Measurements from ENCODE around the gene CTSS. TPM values are rescaled to one million over a fixed set of nuclear protein-coding genes. Genes with fewer than 3 reads are reported as not detected.

CTSS gene
- total RNA-seq, 2 donors from 2014 or later, result 11.3 to 24.6 TPM

DNA sequence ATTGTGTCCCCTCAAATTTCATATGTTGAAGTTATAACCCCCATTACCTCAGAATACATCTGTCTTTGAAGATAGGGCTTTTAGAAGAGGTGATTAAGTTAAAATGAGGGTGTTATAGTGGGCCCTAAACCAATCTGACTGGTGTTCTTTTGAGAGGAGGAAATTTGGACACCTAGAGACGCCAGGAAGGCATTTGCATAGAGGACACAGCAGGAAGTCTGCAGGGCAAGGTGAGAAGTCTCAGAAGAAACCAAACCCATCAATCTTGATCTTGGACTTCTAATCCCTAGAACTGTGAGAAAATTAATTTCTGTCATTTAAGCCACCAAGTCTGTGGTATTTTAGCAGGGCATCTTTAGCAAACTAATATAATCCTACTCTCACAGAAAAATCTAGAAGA is 81.7 kb downstream of the CTSS start:
- 87% methylated on average over 1 of the region's 1 CpG for WGBS
- intact Hi-C loops (cut with DNase I), result no loop called here

More for the DNA sequence above, 81.7 kb downstream of the CTSS start:
- no peak overlapping the region for H3K4me3 ChIP-seq
- TF ChIP-seq, protein P1, sequence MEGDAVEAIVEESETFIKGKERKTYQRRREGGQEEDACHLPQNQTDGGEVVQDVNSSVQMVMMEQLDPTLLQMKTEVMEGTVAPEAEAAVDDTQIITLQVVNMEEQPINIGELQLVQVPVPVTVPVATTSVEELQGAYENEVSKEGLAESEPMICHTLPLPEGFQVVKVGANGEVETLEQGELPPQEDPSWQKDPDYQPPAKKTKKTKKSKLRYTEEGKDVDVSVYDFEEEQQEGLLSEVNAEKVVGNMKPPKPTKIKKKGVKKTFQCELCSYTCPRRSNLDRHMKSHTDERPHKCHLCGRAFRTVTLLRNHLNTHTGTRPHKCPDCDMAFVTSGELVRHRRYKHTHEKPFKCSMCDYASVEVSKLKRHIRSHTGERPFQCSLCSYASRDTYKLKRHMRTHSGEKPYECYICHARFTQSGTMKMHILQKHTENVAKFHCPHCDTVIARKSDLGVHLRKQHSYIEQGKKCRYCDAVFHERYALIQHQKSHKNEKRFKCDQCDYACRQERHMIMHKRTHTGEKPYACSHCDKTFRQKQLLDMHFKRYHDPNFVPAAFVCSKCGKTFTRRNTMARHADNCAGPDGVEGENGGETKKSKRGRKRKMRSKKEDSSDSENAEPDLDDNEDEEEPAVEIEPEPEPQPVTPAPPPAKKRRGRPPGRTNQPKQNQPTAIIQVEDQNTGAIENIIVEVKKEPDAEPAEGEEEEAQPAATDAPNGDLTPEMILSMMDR (IDR thresholded peaks at IDR 0.05), result no peak
- TF ChIP-seq POLR2AphosphoS5 (IDR thresholded peaks at IDR 0.05) (no peak), POLR2A (IDR thresholded peaks at IDR 0.05) (no peak)
- no peaks in the 10 kb centered on the region for H3K9me3 ChIP-seq
- DNase-seq (ENCODE audit: low spot score), result no peak
- H3K27me3 ChIP-seq (replicated peaks; ENCODE audit: insufficient read depth), result no peaks in the 10 kb centered on the region
- H3K4me1 ChIP-seq (replicated peaks), result no peaks in the 10 kb centered on the region
- H3K36me3 ChIP-seq, result no peaks in the 10 kb centered on the region
- no peak overlapping the region for H3K27ac ChIP-seq

Small RNA genes within 50 kb of the gene (small RNA-seq; reads per million reads assigned to genes)
- gene RNU6-1042P, result 0 reads per million in 2 donors
- 0 reads per million in 2 donors for gene RNU6-1309P

Other genes starting within 250 kb of the CTSS start
- gene ADAMTSL4, start 216.4 kb downstream of the CTSS start, total RNA-seq, result 1 to 10 TPM; 3.7 to 9.7 TPM
- 100 to 1,000 TPM; 161 to 168 TPM for gene MCL1, start 186.2 kb downstream of the CTSS start, total RNA-seq
- 100 to 1,000 TPM; 133 to 201 TPM for gene ENSA, start 136.2 kb downstream of the CTSS start, total RNA-seq
- 10 to 100 TPM; 25.0 to 39.8 TPM for gene GOLPH3L, start 68.6 kb downstream of the CTSS start, total RNA-seq
- gene HORMAD1, start 44.9 kb downstream of the CTSS start, total RNA-seq, result 10 to 100 TPM in 1 of 2 donors, not detected in 1; 16.5 TPM
- gene CTSK, start 42.5 kb upstream of the CTSS start, total RNA-seq, result 10 to 100 TPM in 1 of 2 donors, 1 to 10 TPM in 1; 6.6 to 30.4 TPM
- gene ARNT, start 110.8 kb upstream of the CTSS start, total RNA-seq, result 10 to 100 TPM; 31.3 to 54.6 TPM
- 1 to 10 TPM in 1 of 2 donors, not detected in 1; 1.4 TPM for gene CTXND2, start 121.4 kb upstream of the CTSS start, total RNA-seq
- 10 to 100 TPM; 26.3 to 63.8 TPM for gene SETDB1, start 160.6 kb upstream of the CTSS start, total RNA-seq
- 100 to 1,000 TPM; 117 to 141 TPM for gene CERS2, start 209.1 kb upstream of the CTSS start, total RNA-seq
- gene ANXA9, start 216.5 kb upstream of the CTSS start, total RNA-seq, result 1 to 10 TPM; 1.1 to 3.4 TPM
- 10 to 100 TPM; 26.8 to 65.4 TPM for gene MINDY1, start 241.1 kb upstream of the CTSS start, total RNA-seq
- 10 to 100 TPM; 29.2 to 37.5 TPM for gene PRUNE1, start 242.7 kb upstream of the CTSS start, total RNA-seq